ENCODE data around the gene DDX56. TPM values are rescaled to one million over a fixed set of nuclear protein-coding genes. Genes with fewer than 3 reads are reported as not detected.

DDX56 gene
- polyA plus RNA-seq, 1 donor (not counting 4 experiments of a cell fraction or from before 2014, with no cell fraction given), result 79.9 TPM

DNA sequence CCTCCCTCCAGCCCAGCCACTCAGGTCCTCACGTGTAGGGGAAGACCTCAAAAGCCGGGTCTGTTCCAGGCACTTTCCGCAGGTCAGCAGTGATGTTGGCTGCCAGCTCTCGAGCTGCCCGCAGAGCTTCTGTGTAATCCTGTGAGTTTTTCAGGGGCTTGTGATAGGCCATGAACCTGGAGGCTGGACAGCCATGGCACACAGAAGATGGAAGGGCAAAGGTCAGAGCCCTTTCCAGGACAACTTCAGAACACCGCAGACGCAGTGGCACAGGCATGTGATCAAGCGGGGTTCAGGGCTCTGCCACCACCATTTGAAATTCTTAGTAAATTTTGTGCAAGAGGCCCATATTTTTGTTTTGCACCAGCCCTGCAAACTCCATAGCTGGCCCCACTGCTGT lies 56.5 kb downstream of the DDX56 start:
- Histone ChIP-seq H4K20me1 (ENCODE audit: control insufficient read depth, extremely low read depth, insufficient read depth, low read length) (no peaks in the 10 kb centered on the region), H3K4me3 (ENCODE audit: control insufficient read depth in 2 of 3, extremely low read depth in 1 of 3, insufficient read depth in 2 of 3, low read depth in 1 of 3, low read length in 3 of 3) (no peak overlapping the region), H3K4me1 (ENCODE audit: control insufficient read depth, extremely low read depth, insufficient read depth, low read length) (peaks cover 10% of the 10 kb centered on the region), H3K27ac (ENCODE audit: control insufficient read depth, insufficient read depth, low read length) (no peak overlapping the region), H2AFZ (ENCODE audit: control insufficient read depth, low read length) (no peak overlapping the region), H3K36me3 (ENCODE audit: control insufficient read depth in 2 of 2, extremely low read depth in 1 of 2, insufficient read depth in 2 of 2, low read length in 2 of 2) (no peaks in the 10 kb centered on the region), H3K79me2 (ENCODE audit: control insufficient read depth, insufficient read depth, low read length) (no peaks in the 10 kb centered on the region), H3K9ac (ENCODE audit: control insufficient read depth, extremely low read depth, insufficient read depth, low read length) (no peak overlapping the region), H3K4me2 (ENCODE audit: control insufficient read depth, extremely low read depth, insufficient read depth, low read depth, low read length) (no peak overlapping the region), H3K27me3 (ENCODE audit: control insufficient read depth, extremely low read depth, insufficient read depth, low read length) (no peaks in the 10 kb centered on the region), H3K9me1 (ENCODE audit: control insufficient read depth, extremely low read depth, insufficient read depth, low read length) (no peaks in the 10 kb centered on the region), H3K9me3 (ENCODE audit: control insufficient read depth, low read depth, low read length) (no peaks in the 10 kb centered on the region)
- FAIRE-seq (no peak), DNase-seq (ENCODE audit: low read depth, low spot score) (no peak)
- TF ChIP-seq, protein P1, sequence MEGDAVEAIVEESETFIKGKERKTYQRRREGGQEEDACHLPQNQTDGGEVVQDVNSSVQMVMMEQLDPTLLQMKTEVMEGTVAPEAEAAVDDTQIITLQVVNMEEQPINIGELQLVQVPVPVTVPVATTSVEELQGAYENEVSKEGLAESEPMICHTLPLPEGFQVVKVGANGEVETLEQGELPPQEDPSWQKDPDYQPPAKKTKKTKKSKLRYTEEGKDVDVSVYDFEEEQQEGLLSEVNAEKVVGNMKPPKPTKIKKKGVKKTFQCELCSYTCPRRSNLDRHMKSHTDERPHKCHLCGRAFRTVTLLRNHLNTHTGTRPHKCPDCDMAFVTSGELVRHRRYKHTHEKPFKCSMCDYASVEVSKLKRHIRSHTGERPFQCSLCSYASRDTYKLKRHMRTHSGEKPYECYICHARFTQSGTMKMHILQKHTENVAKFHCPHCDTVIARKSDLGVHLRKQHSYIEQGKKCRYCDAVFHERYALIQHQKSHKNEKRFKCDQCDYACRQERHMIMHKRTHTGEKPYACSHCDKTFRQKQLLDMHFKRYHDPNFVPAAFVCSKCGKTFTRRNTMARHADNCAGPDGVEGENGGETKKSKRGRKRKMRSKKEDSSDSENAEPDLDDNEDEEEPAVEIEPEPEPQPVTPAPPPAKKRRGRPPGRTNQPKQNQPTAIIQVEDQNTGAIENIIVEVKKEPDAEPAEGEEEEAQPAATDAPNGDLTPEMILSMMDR (optimal IDR thresholded peaks at IDR 0.05 in 1 of 3, IDR thresholded peaks at IDR 0.05 in 1 of 3, conservative IDR thresholded peaks at IDR 0.05 in 1 of 3; ENCODE audit: extremely low read depth in 1 of 3, insufficient read depth in 2 of 3, low read length in 3 of 3), result no peak
- TF ChIP-seq EZH2 (IDR thresholded peaks at IDR 0.05; ENCODE audit: low read length), result no peak
- dilution Hi-C loops (cut with MboI; ENCODE audit: extremely low pct_ligation_motif_present, low sequenced_read_pairs), result no loop called here

Other genes with a start within 250 kb of the DDX56 start
- gene CAMK2B, start 248.3 kb downstream of the DDX56 start, polyA plus RNA-seq, result 0.25 to 0.32 TPM (median 0.31 TPM) in 3 replicates
- 57.7 to 84.9 TPM (median 58.7 TPM) in 3 replicates for gene NUDCD3, start 83.2 kb downstream of the DDX56 start, polyA plus RNA-seq
- 0.01 to 0.03 TPM in 2 of 3 replicates, not detected in the other for gene NPC1L1, start 32.6 kb downstream of the DDX56 start, polyA plus RNA-seq
- 45.8 to 52.0 TPM (median 47.6 TPM) in 3 replicates for gene TMED4, start 8.3 kb upstream of the DDX56 start, polyA plus RNA-seq
- 34.4 to 79.9 TPM (median 46.4 TPM) in 3 replicates for gene OGDH, start 32.7 kb upstream of the DDX56 start, polyA plus RNA-seq
- gene ZMIZ2, start 174.9 kb upstream of the DDX56 start, polyA plus RNA-seq, result 3.2 to 5.4 TPM (median 4.7 TPM) in 3 replicates
- 5,379 to 8,856 TPM (median 6,965 TPM) in 3 replicates for gene PPIA, start 222.8 kb upstream of the DDX56 start, polyA plus RNA-seq